Measurements from ENCODE around the gene BCO1. TPM values are rescaled to one million over a fixed set of nuclear protein-coding genes. Genes with fewer than 3 reads are reported as not detected.

Gene BCO1
- total and polyA plus RNA-seq, 4 experiments from 2014 or later: not detected

- DNase-seq: no peak
- POLR2A ChIA-PET (ENCODE audit: partially characterized antibody): no interaction called here
- no peaks in the 10 kb centered on the region for H3K9me3 ChIP-seq (ENCODE audit: control insufficient read depth in 1 of 2, low read length in 2 of 2)
- H3K36me3 ChIP-seq (ENCODE audit: insufficient read depth, low read length): no peaks in the 10 kb centered on the region
- H3K27ac ChIP-seq (ENCODE audit: low read depth, low read length): no peak overlapping the region
- H3K4me1 ChIP-seq (ENCODE audit: insufficient read depth, low read length): no peaks in the 10 kb centered on the region
- H3K27me3 ChIP-seq (ENCODE audit: insufficient read depth, low read length): no peaks in the 10 kb centered on the region
- Mint-ChIP-seq H3K27ac (no peak overlapping the region), H3K4me3 (no peak overlapping the region), H3K27me3 (no peaks in the 10 kb centered on the region), H3K36me3 (peaks cover 8 to 20% of the 10 kb centered on the region in 2 donors), H3K4me1 (peaks cover 11 to 25% (median 14%) of the 10 kb centered on the region in 4 donors), H3K9me3 (no peaks in the 10 kb centered on the region)
- CTCF ChIA-PET (ENCODE audit: partially characterized antibody): no interaction called here
- intact Hi-C loops (cut with micrococcal nuclease): no loop called here
- H3K4me3 ChIP-seq (ENCODE audit: low read length in 2 of 2): no peak overlapping the region
Measured at GRCh38 chr16:81329947-81330346, 91.5 kb downstream of the BCO1 start.

DNA sequence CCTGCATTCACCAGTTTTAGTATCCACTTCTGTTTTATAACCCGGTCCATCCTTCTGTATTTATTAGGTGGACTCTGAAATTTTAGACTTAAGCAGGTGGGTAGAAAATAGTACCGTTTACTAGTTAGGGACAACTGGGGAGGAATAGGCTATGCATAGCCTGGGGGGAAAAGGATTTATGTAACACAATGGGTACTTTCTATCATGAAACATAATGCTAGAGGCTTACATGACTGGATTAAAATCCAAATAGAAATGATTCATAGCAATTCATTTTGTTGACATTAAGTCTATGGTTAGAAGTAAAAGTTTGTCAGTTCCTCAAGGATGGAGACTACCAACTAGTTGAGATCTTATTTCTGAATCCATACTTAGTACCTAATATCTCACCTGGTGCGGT lies 94.9 kb downstream of the BCO1 start:
- intact Hi-C loops (cut with micrococcal nuclease): no loop called here
- Mint-ChIP-seq H3K4me3 (no peak overlapping the region), H3K36me3 (peaks cover 8 to 21% of the 10 kb centered on the region in 2 donors), H3K27me3 (no peaks in the 10 kb centered on the region), H3K27ac (no peak overlapping the region), H3K9me3 (no peaks in the 10 kb centered on the region), H3K4me1 (peaks cover 5 to 20% (median 11%) of the 10 kb centered on the region in 4 donors)
- no peak for DNase-seq
- Histone ChIP-seq H3K27ac (ENCODE audit: low read depth, low read length) (no peak overlapping the region), H3K27me3 (ENCODE audit: insufficient read depth, low read length) (no peaks in the 10 kb centered on the region), H3K9me3 (ENCODE audit: control insufficient read depth in 1 of 2, low read length in 2 of 2) (no peaks in the 10 kb centered on the region), H3K4me3 (ENCODE audit: low read length in 2 of 2) (no peak overlapping the region), H3K4me1 (ENCODE audit: insufficient read depth, low read length) (no peaks in the 10 kb centered on the region), H3K36me3 (ENCODE audit: insufficient read depth, low read length) (no peaks in the 10 kb centered on the region)
- ChIA-PET CTCF (ENCODE audit: partially characterized antibody) (no interaction called here), POLR2A (ENCODE audit: partially characterized antibody) (no interaction called here)

DNA sequence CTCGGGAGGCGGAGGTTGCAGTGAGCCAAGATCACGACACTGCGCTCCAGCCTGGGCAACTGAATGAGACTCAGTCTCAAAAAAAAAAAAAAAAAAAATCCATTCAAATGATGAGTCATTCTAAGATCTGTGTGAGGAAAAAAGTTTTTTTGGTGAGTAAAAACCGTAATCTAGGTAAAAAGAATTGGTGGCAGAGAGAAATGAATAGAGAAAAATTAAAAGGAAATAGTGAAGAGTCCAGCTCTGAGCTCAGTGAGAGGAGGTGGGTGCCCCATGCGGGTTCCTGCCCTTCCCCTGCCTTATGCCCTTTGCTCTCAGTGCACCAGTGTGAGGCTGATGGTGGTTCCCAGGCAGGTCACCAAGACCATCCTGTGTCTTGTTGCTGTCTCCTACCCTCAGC lies 97.2 kb downstream of the BCO1 start:
- POLR2A ChIA-PET (ENCODE audit: partially characterized antibody): no interaction called here
- Histone ChIP-seq H3K4me1 (ENCODE audit: insufficient read depth, low read length) (no peaks in the 10 kb centered on the region), H3K27ac (ENCODE audit: low read depth, low read length) (no peak overlapping the region), H3K36me3 (ENCODE audit: insufficient read depth, low read length) (no peaks in the 10 kb centered on the region), H3K9me3 (ENCODE audit: control insufficient read depth in 1 of 2, low read length in 2 of 2) (no peaks in the 10 kb centered on the region), H3K4me3 (ENCODE audit: low read length in 2 of 2) (no peak overlapping the region), H3K27me3 (ENCODE audit: insufficient read depth, low read length) (no peaks in the 10 kb centered on the region)
- Mint-ChIP-seq H3K9me3 (peaks cover 0 to 1% (median 0%) of the 10 kb centered on the region in 8 donors), H3K4me1 (peaks cover 5 to 15% (median 12%) of the 10 kb centered on the region in 4 donors), H3K27me3 (no peaks in the 10 kb centered on the region), H3K27ac (no peak overlapping the region), H3K4me3 (no peak overlapping the region), H3K36me3 (peaks cover 6 to 16% of the 10 kb centered on the region in 2 donors)
- no peak for DNase-seq
- intact Hi-C loops (cut with micrococcal nuclease): no loop called here
- CTCF ChIA-PET (ENCODE audit: partially characterized antibody): no interaction called here

- Histone ChIP-seq H3K4me1 (ENCODE audit: insufficient read depth, low read length) (no peaks in the 10 kb centered on the region), H3K27me3 (ENCODE audit: insufficient read depth, low read length) (no peaks in the 10 kb centered on the region), H3K9me3 (ENCODE audit: control insufficient read depth in 1 of 2, low read length in 2 of 2) (no peaks in the 10 kb centered on the region), H3K36me3 (ENCODE audit: insufficient read depth, low read length) (no peaks in the 10 kb centered on the region), H3K4me3 (ENCODE audit: low read length in 2 of 2) (no peak overlapping the region), H3K27ac (ENCODE audit: low read depth, low read length) (no peak overlapping the region)
- no peak for DNase-seq
- Mint-ChIP-seq H3K36me3 (peaks cover 6 to 14% of the 10 kb centered on the region in 2 donors), H3K27me3 (no peaks in the 10 kb centered on the region), H3K4me3 (no peak overlapping the region), H3K27ac (no peak overlapping the region), H3K9me3 (peaks cover 0 to 4% (median 0%) of the 10 kb centered on the region in 8 donors), H3K4me1 (peaks cover 5 to 12% (median 11%) of the 10 kb centered on the region in 4 donors)
- POLR2A ChIA-PET (ENCODE audit: partially characterized antibody): no interaction called here
- CTCF ChIA-PET (ENCODE audit: partially characterized antibody): no interaction called here
- intact Hi-C loops (cut with micrococcal nuclease): no loop called here
Measured at GRCh38 chr16:81337097-81337496, 98.6 kb downstream of the BCO1 start.

Other genes starting within 250 kb of the BCO1 start
- gene CMC2, start 231.8 kb upstream of the BCO1 start, total RNA-seq: 10 to 100 TPM; 39.7 to 39.9 TPM
- 100 to 1,000 TPM; 109 to 154 TPM for gene CMC2, start 231.8 kb upstream of the BCO1 start, polyA plus RNA-seq
- gene CENPN, start 231.5 kb upstream of the BCO1 start, total RNA-seq: 1 to 10 TPM; 3.4 to 4.0 TPM
- gene CENPN, start 231.5 kb upstream of the BCO1 start, polyA plus RNA-seq: 1 to 10 TPM; 2.9 to 3.9 TPM
- gene ATMIN, start 202.8 kb upstream of the BCO1 start, total RNA-seq: 10 to 100 TPM; 39.3 to 45.4 TPM
- 10 to 100 TPM; 26.1 to 46.3 TPM for gene ATMIN, start 202.8 kb upstream of the BCO1 start, polyA plus RNA-seq
- under 1 TPM in 1 of 2 experiments, not detected in 1; 0.29 TPM for gene C16orf46, start 161.5 kb upstream of the BCO1 start, total RNA-seq
- under 1 TPM in 1 of 2 donors, not detected in 1; 0.49 TPM for gene C16orf46, start 161.5 kb upstream of the BCO1 start, polyA plus RNA-seq
- 1 to 10 TPM; 3.5 to 4.9 TPM for gene GCSH, start 142.3 kb upstream of the BCO1 start, total RNA-seq
- 1 to 10 TPM; 4.7 to 8.0 TPM for gene GCSH, start 142.3 kb upstream of the BCO1 start, polyA plus RNA-seq
- gene GAN, start 76.3 kb downstream of the BCO1 start, total RNA-seq: 10 to 100 TPM in 1 of 2 experiments, 1 to 10 TPM in 1; 9.5 to 10.8 TPM
- gene GAN, start 76.3 kb downstream of the BCO1 start, polyA plus RNA-seq: 1 to 10 TPM in 1 of 2 donors, under 1 TPM in 1; 0.97 to 2.8 TPM
- gene CMIP, start 206.1 kb downstream of the BCO1 start, total RNA-seq: 10 to 100 TPM; 33.2 to 36.4 TPM
- under 1 TPM in 1 of 2 donors, not detected in 1; 0.84 TPM for gene CMIP, start 206.1 kb downstream of the BCO1 start, polyA plus RNA-seq

All from CD4-positive, alpha-beta memory T cell (primary cell).